ENCODE data around the gene SPATS2L. TPM values are rescaled to one million over a fixed set of nuclear protein-coding genes. Genes with fewer than 3 reads are reported as not detected.

SPATS2L gene
- total RNA-seq, 2 donors from 2014 or later = 40.3 to 89.9 TPM

- DNase-seq = no peak
- no peak overlapping the region for H3K27ac Mint-ChIP-seq
- H3K36me3 ChIP-seq (ENCODE audit: control insufficient read depth, insufficient read depth, low read length) = peaks cover 26% of the 10 kb centered on the region
- no peaks in the 10 kb centered on the region for H3K27me3 Mint-ChIP-seq (ENCODE audit: insufficient read depth)
- H3K9me3 ChIP-seq (ENCODE audit: control insufficient read depth, low read length) = no peaks in the 10 kb centered on the region
- H3K4me1 Mint-ChIP-seq = no peaks in the 10 kb centered on the region
- no peak overlapping the region for H3K9ac ChIP-seq (ENCODE audit: extremely low read depth, low read length, poor library complexity, severe bottlenecking)
- no peak overlapping the region for H3K4me3 Mint-ChIP-seq
- peaks cover 47% of the 10 kb centered on the region for H3K36me3 Mint-ChIP-seq (ENCODE audit: low read depth)
- no peak overlapping the region for H3K27ac ChIP-seq (ENCODE audit: low read depth, low read length)
- no peaks in the 10 kb centered on the region for H3K9me3 Mint-ChIP-seq
- H3K27me3 ChIP-seq (ENCODE audit: control insufficient read depth, insufficient read depth, low read length, poor library complexity, severe bottlenecking) = no peaks in the 10 kb centered on the region
- no peaks in the 10 kb centered on the region for H3K4me1 ChIP-seq (ENCODE audit: control insufficient read depth, insufficient read depth, low read length)
- TF ChIP-seq CTCF (conservative IDR thresholded peaks at IDR 0.05) = no peak
- no peak overlapping the region for H3K4me3 ChIP-seq (ENCODE audit: low read length)
Observed at GRCh38 chr2:200448455-200448854, 142.0 kb downstream of the SPATS2L start.

GRCh38 chr2:200449149-200449548 lies 142.7 kb downstream of the SPATS2L start:
- no peak overlapping the region for H3K4me3 ChIP-seq (ENCODE audit: low read length)
- no peak overlapping the region for H3K27ac ChIP-seq (ENCODE audit: low read depth, low read length)
- H3K27me3 Mint-ChIP-seq (ENCODE audit: insufficient read depth) = no peaks in the 10 kb centered on the region
- peaks cover 19% of the 10 kb centered on the region for H3K36me3 ChIP-seq (ENCODE audit: control insufficient read depth, insufficient read depth, low read length)
- no peaks in the 10 kb centered on the region for H3K27me3 ChIP-seq (ENCODE audit: control insufficient read depth, insufficient read depth, low read length, poor library complexity, severe bottlenecking)
- DNase-seq = no peak
- no peak for TF ChIP-seq CTCF (conservative IDR thresholded peaks at IDR 0.05)
- H3K4me3 Mint-ChIP-seq = no peak overlapping the region
- WGBS, 2 experiments (ENCODE audit: insufficient coverage in 1 of 2, insufficient read length in 1 of 2) = 90 to 93% methylated on average over 4 of the region's 4 CpGs
- no peak overlapping the region for H3K9ac ChIP-seq (ENCODE audit: extremely low read depth, low read length, poor library complexity, severe bottlenecking)
- H3K27ac Mint-ChIP-seq = no peak overlapping the region
- H3K36me3 Mint-ChIP-seq (ENCODE audit: low read depth) = peaks cover 42% of the 10 kb centered on the region
- H3K4me1 Mint-ChIP-seq = no peaks in the 10 kb centered on the region
- no peaks in the 10 kb centered on the region for H3K9me3 ChIP-seq (ENCODE audit: control insufficient read depth, low read length)
- no peaks in the 10 kb centered on the region for H3K9me3 Mint-ChIP-seq
- no peaks in the 10 kb centered on the region for H3K4me1 ChIP-seq (ENCODE audit: control insufficient read depth, insufficient read depth, low read length)

- Histone ChIP-seq H3K4me3 (ENCODE audit: low read length) (no peak overlapping the region), H3K4me1 (ENCODE audit: control insufficient read depth, insufficient read depth, low read length) (no peaks in the 10 kb centered on the region), H3K9me3 (ENCODE audit: control insufficient read depth, low read length) (no peaks in the 10 kb centered on the region), H3K36me3 (ENCODE audit: control insufficient read depth, insufficient read depth, low read length) (peaks cover 24% of the 10 kb centered on the region), H3K9ac (ENCODE audit: extremely low read depth, low read length, poor library complexity, severe bottlenecking) (no peak overlapping the region), H3K27me3 (ENCODE audit: control insufficient read depth, insufficient read depth, low read length, poor library complexity, severe bottlenecking) (no peaks in the 10 kb centered on the region), H3K27ac (ENCODE audit: low read depth, low read length) (no peak overlapping the region)
- DNase-seq = no peak
- Mint-ChIP-seq H3K9me3 (no peaks in the 10 kb centered on the region), H3K36me3 (ENCODE audit: low read depth) (peaks cover 34% of the 10 kb centered on the region), H3K4me3 (no peak overlapping the region), H3K27ac (no peak overlapping the region), H3K27me3 (ENCODE audit: insufficient read depth) (no peaks in the 10 kb centered on the region), H3K4me1 (no peaks in the 10 kb centered on the region)
- WGBS, 2 experiments (ENCODE audit: insufficient coverage in 1 of 2, insufficient read length in 1 of 2) = 92% methylated on average over 2 of the region's 2 CpGs; no CpG with 5 or more reads in 1 of the 2 experiments
- TF ChIP-seq CTCF (conservative IDR thresholded peaks at IDR 0.05) = no peak
Observed at GRCh38 chr2:200450288-200450687, 143.8 kb downstream of the SPATS2L start.

All from endodermal cell (in vitro differentiated cells).